NCI-H446 (cell line): ENCODE measurements around the gene KCNA2.

ENCODE experiments used
- DNase-seq, 2 experiments: peaks; one replicate each; lab custom pipeline; 2025; lab: John Stamatoyannopoulos, UW

KCNA2 gene

GRCh38 chr1:110602466-110602865 is 3.7 kb downstream of the KCNA2 start:
- DNase-seq, result no peak

- no peak for DNase-seq
Measured at GRCh38 chr1:110601332-110601731, 4.8 kb downstream of the KCNA2 start.

- DNase-seq, result no peak
Measured at GRCh38 chr1:110600716-110601115, 5.4 kb downstream of the KCNA2 start.

GRCh38 chr1:110597966-110598365 is 8.2 kb downstream of the KCNA2 start:
- no peak for DNase-seq

- DNase-seq, result no peak
Measured at GRCh38 chr1:110596312-110596711, 9.8 kb downstream of the KCNA2 start.

- no peak for DNase-seq
Measured at GRCh38 chr1:110595353-110595710, 10.8 kb downstream of the KCNA2 start.

- peak; percentile 81 to 82 for DNase-seq
Measured at GRCh38 chr1:110594456-110595352, 11.5 kb downstream of the KCNA2 start.

- peak in 1 of 2 experiments; percentile 35 for DNase-seq
Measured at GRCh38 chr1:110593902-110594301, 12.3 kb downstream of the KCNA2 start.

GRCh38 chr1:110591956-110592355 is 14.2 kb downstream of the KCNA2 start:
- no peak for DNase-seq

- no peak for DNase-seq
Measured at GRCh38 chr1:110588991-110589390, 17.2 kb downstream of the KCNA2 start.

GRCh38 chr1:110588486-110588885 is 17.7 kb downstream of the KCNA2 start:
- DNase-seq, result no peak

GRCh38 chr1:110587906-110588305 is 18.3 kb downstream of the KCNA2 start:
- no peak for DNase-seq

GRCh38 chr1:110585481-110585880 is 20.7 kb downstream of the KCNA2 start:
- peak in 1 of 2 experiments; percentile 84 for DNase-seq

- no peak for DNase-seq
Measured at GRCh38 chr1:110584045-110584444, 22.1 kb downstream of the KCNA2 start.

- no peak for DNase-seq
Measured at GRCh38 chr1:110583505-110583904, 22.7 kb downstream of the KCNA2 start.

- peak; percentile 46 to 61 for DNase-seq
Measured at GRCh38 chr1:110582378-110582777, 23.8 kb downstream of the KCNA2 start.

- peak; percentile 51 to 86 for DNase-seq
Measured at GRCh38 chr1:110581682-110582145, 24.4 kb downstream of the KCNA2 start.

- DNase-seq, result peak in 1 of 2 experiments; percentile 42
Measured at GRCh38 chr1:110580244-110580643, 25.9 kb downstream of the KCNA2 start.

- DNase-seq, result no peak
Measured at GRCh38 chr1:110579460-110579859, 26.7 kb downstream of the KCNA2 start.

GRCh38 chr1:110576441-110576840 is 29.7 kb downstream of the KCNA2 start:
- no peak for DNase-seq

- DNase-seq, result no peak
Measured at GRCh38 chr1:110573314-110573713, 32.8 kb downstream of the KCNA2 start.

- DNase-seq, result no peak
Measured at GRCh38 chr1:110572751-110573150, 33.4 kb downstream of the KCNA2 start.

GRCh38 chr1:110570901-110571300 is 35.3 kb downstream of the KCNA2 start:
- no peak for DNase-seq

- DNase-seq, result no peak
Measured at GRCh38 chr1:110570307-110570706, 35.9 kb downstream of the KCNA2 start.
